GM23338 (cell line): ENCODE data around the gene IL6ST.

Experiments
- CTCF ChIP-seq, 2 experiments: fragments of 200-600 bp in 1 of 2; sonication (generic) in 1 of 2; conservative IDR thresholded peaks; 2 replicates each; pipeline versions ENCODE4 v1.5.1 to v1.6.1; 2016 to 2017; ENCODE audit warnings: antibody characterized with exemption in 2 of 2, low read depth in 2 of 2, mild to moderate bottlenecking in 2 of 2, moderate library complexity in 1 of 2
- POLR2AphosphoS5 ChIP-seq: IDR thresholded peaks from 2 replicates; pipeline ENCODE4 v1.6.1; 2016; ENCODE audit warnings: antibody characterized with exemption, low read depth
- TF ChIP-seq, protein P1 (sequence below): IDR thresholded peaks from one replicate; pipeline ENCODE4 v1.6.1; 2018; ENCODE audit warnings: antibody characterized with exemption; ENCODE audit not compliant: unreplicated experiment

- TF ChIP-seq CTCF (conservative IDR thresholded peaks at IDR 0.05; ENCODE audit: low read depth in 2 of 2) (no peak), POLR2AphosphoS5 (no peak)
- TF ChIP-seq, protein P1, sequence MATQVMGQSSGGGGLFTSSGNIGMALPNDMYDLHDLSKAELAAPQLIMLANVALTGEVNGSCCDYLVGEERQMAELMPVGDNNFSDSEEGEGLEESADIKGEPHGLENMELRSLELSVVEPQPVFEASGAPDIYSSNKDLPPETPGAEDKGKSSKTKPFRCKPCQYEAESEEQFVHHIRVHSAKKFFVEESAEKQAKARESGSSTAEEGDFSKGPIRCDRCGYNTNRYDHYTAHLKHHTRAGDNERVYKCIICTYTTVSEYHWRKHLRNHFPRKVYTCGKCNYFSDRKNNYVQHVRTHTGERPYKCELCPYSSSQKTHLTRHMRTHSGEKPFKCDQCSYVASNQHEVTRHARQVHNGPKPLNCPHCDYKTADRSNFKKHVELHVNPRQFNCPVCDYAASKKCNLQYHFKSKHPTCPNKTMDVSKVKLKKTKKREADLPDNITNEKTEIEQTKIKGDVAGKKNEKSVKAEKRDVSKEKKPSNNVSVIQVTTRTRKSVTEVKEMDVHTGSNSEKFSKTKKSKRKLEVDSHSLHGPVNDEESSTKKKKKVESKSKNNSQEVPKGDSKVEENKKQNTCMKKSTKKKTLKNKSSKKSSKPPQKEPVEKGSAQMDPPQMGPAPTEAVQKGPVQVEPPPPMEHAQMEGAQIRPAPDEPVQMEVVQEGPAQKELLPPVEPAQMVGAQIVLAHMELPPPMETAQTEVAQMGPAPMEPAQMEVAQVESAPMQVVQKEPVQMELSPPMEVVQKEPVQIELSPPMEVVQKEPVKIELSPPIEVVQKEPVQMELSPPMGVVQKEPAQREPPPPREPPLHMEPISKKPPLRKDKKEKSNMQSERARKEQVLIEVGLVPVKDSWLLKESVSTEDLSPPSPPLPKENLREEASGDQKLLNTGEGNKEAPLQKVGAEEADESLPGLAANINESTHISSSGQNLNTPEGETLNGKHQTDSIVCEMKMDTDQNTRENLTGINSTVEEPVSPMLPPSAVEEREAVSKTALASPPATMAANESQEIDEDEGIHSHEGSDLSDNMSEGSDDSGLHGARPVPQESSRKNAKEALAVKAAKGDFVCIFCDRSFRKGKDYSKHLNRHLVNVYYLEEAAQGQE: no peak
Measured at GRCh38 chr5:56004874-56005273, 10.1 kb upstream of the IL6ST start.
